ENCODE data around the gene IGF1R. TPM values are rescaled to one million over a fixed set of nuclear protein-coding genes. Genes with fewer than 3 reads are reported as not detected.

The IGF1R gene
- total and polyA plus RNA-seq, 2 of the 8 experiments (the other 6 are each of a cell fraction or from before 2014, with no cell fraction given), result 32.9 to 109 TPM

GRCh38 chr15:98744506-98744905 is 96.2 kb downstream of the IGF1R start:
- CTCF ChIA-PET (ENCODE audit: partially characterized antibody), result interaction anchor here (1.3 to 2.0 kb wide), 3 partner anchors 10 to 72 kb away, joined by 3 to 11 read pairs (median 7); no protein-coding TSS in a partner anchor
- Histone ChIP-seq H3K27me3 (replicated peaks in 1 of 4; ENCODE audit: control insufficient read depth in 3 of 4, extremely low read depth in 1 of 4, insufficient read depth in 3 of 4, low read length in 3 of 4) (no peaks in the 10 kb centered on the region), H4K8ac (ENCODE audit: extremely low read depth, insufficient read depth, low read length) (no peak overlapping the region), H4K91ac (replicated peaks; ENCODE audit: insufficient read length, low read length) (no peak overlapping the region), H3K79me2 (ENCODE audit: control insufficient read depth in 1 of 2, insufficient read depth in 2 of 2, low read length in 2 of 2) (peaks cover 19 to 99% of the 10 kb centered on the region in 2 experiments), H3K36me3 (ENCODE audit: control insufficient read depth in 2 of 4, insufficient read depth in 4 of 4, low read length in 3 of 4) (no peaks in the 10 kb centered on the region), H3K4ac (replicated peaks; ENCODE audit: insufficient read length, low read depth, low read length) (no peak overlapping the region), H2BK12ac (ENCODE audit: low read depth, low read length) (no peak overlapping the region), H4K5ac (ENCODE audit: insufficient read length, low read depth, low read length) (no peak overlapping the region), H4K20me1 (replicated peaks in 1 of 2; ENCODE audit: control insufficient read depth in 1 of 2, insufficient read depth in 2 of 2, low read length in 2 of 2) (peaks cover 18 to 28% of the 10 kb centered on the region in 2 experiments), H2BK5ac (ENCODE audit: low read depth, low read length) (no peak overlapping the region), H3K9ac (replicated peaks in 1 of 4; ENCODE audit: extremely low read depth in 1 of 4, low read depth in 3 of 4, low read length in 3 of 4) (no peak overlapping the region), H3K27ac (ENCODE audit: low read depth, low read length) (no peak overlapping the region), H2AK5ac (ENCODE audit: low read depth, low read length) (no peak overlapping the region), H3K23me2 (ENCODE audit: low read depth, low read length) (no peaks in the 10 kb centered on the region), H3K23ac (ENCODE audit: insufficient read length) (no peak overlapping the region), H2AFZ (ENCODE audit: low read length) (no peak overlapping the region), H3K4me3 (ENCODE audit: extremely low read depth in 1 of 4, insufficient read depth in 2 of 4, low read depth in 3 of 4, low read length in 4 of 4) (no peak overlapping the region), H3K4me1 (replicated peaks in 1 of 4; ENCODE audit: control insufficient read depth in 3 of 4, insufficient read depth in 4 of 4, low read length in 3 of 4) (peaks cover 0 to 14% (median 3%) of the 10 kb centered on the region in 4 experiments; a peak in 3 of 7 replicates), H3K9me3 (ENCODE audit: insufficient read depth in 2 of 2, low read depth in 1 of 2, low read length in 1 of 2) (no peaks in the 10 kb centered on the region), H3K18ac (ENCODE audit: extremely low read depth, low read length) (no peak overlapping the region), H2BK20ac (ENCODE audit: low read length) (no peak overlapping the region), H2BK120ac (replicated peaks; ENCODE audit: low read depth, low read length) (no peak overlapping the region), H3K14ac (ENCODE audit: insufficient read length) (no peak overlapping the region), H3K79me1 (ENCODE audit: low read depth, low read length) (peaks cover 10% of the 10 kb centered on the region), H3K56ac (replicated peaks; ENCODE audit: insufficient read length, low read depth, low read length) (no peak overlapping the region), H3K4me2 (ENCODE audit: insufficient read depth in 1 of 2, low read depth in 2 of 2, low read length in 2 of 2) (no peak overlapping the region), H2BK15ac (ENCODE audit: low read length) (no peak overlapping the region)
- TF ChIP-seq SAP30 (IDR thresholded peaks at IDR 0.05; ENCODE audit: insufficient read depth, insufficient replicate concordance, low read length), result no peak
- no peak for TF ChIP-seq TCF12 (IDR thresholded peaks at IDR 0.05; ENCODE audit: low read depth, low read length)
- FAIRE-seq, result no peak
- no peak for DNase-seq (ENCODE audit: low read depth in 1 of 2, low spot score in 2 of 2)
- POLR2A ChIA-PET (ENCODE audit: partially characterized antibody), result interaction anchor here (0.6 to 0.8 kb wide), 2 partner anchors 18 to 62 kb away, joined by 3 to 4 read pairs; no protein-coding TSS in a partner anchor
- WGBS, 2 experiments (ENCODE audit: extremely low coverage in 1 of 2, insufficient coverage in 1 of 2, insufficient read length in 1 of 2, insufficient replicate concordance in 2 of 2, low coverage in 1 of 2, low lambda C conversion rate in 2 of 2, missing lambda C conversion rate in 1 of 2), result 77% methylated on average over 2 of the region's 2 CpGs; no CpG with 5 or more reads in 1 of the 2 experiments
